Caki2 (cell line): ENCODE measurements around the gene SNRPA1. TPM values are rescaled to one million over a fixed set of nuclear protein-coding genes. Genes with fewer than 3 reads are reported as not detected.
A peak's percentile ranks its signal among the peaks of the same experiment; 100 is the strongest.

Experiments used
- DNase-seq: peaks from one replicate; pipeline ENCODE4 v3.0.0-alpha.2; 2015; ENCODE audit warnings: low read depth
- in situ Hi-C: cut with HindIII; loops from 2 replicates; pipeline ENCODE4 v1.10.0; 2016; ENCODE audit warnings: low sequenced_read_pairs, low pct_unique_long_range_greater_than_20kb, mixed read lengths
- total RNA-seq: library from RNA; depleted of rRNA; stranded (reverse); fragments of >200 nt; shearing (Covaris generic); gene quantifications from 2 replicates; pipeline ENCODE4 v1.2.3, GENCODE V29; 2014; ENCODE audit warnings: low replicate concordance

Gene SNRPA1
- total RNA-seq, 1 experiment from 2014 or later = 46.7 TPM

DNA sequence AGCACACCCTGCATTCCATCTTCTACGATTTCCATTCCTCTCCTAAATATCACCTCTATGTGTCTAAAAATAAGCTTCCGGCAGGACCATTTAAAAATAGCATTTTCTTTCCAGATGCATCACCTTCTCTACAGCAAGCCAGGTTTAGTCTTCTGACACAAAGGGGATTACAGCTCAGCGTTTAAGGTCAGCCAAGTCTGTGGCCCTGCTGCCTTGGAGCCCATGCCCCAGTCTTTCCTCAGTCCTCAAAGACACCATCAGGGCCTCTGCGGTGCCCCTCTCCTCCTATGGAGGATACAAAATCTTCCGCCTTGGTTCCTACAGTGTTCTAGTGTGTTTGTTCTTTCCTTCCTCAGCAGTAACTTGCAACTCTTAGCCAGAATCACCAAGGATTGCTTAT is 21.5 kb downstream of the SNRPA1 start:
- in situ Hi-C loops = no loop called here
- DNase-seq = no peak

DNA sequence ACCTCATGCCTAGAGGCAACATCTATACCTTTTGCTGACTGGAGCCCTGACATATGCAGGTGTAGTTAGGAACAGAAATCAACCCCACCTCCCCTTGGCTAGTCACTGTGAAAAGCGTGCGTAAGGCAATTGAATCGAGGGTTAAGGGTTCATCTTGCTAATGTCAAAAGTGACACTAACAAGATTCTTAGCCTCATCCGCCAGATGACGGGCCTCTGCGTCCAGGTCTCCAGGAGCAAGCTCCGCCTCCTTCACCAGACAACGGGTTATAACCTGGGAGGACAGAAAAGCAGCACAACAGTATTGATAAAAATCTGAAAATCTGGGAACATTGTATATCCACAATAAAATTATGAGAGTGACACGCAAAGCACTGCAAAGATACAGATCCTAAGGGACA is 22.5 kb downstream of the SNRPA1 start:
- DNase-seq = no peak
- in situ Hi-C loops = no loop called here

DNA sequence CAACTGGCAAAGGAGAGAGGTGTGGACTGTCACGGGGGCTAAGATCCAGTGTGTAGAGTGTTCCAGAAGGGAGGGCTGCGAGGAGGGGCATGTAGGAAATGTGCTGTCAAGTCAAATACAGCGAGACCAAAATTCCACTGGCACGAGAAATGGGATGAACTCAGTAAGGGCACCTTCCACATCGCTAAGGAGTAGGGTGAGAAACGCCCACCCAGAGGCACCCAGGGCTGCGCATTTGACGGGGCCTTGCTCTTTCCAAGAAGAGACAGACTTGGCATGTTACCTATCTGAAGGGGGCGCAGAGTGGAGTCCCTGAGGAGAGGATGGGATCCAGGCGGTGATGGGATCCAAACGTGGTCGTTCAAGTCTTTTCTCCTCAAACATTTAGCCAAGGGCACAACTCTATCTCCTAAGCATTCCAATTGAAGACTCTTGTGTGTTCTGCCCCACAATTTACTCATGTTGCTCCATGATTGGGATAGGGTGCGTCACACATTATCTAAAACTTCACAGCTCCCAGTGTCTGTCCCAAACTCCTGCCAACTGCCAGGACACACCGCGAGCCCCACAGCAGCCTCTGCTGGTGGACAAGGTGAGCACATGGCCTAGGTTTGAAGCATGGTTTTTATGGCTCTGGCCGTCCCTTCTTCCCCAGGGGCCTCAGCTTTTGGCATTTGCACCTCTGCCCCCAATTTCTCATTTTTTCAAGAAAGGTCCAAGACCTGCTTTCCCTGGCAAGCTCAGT is 25.4 kb downstream of the SNRPA1 start:
- in situ Hi-C loops = no loop called here
- no peak for DNase-seq

DNA sequence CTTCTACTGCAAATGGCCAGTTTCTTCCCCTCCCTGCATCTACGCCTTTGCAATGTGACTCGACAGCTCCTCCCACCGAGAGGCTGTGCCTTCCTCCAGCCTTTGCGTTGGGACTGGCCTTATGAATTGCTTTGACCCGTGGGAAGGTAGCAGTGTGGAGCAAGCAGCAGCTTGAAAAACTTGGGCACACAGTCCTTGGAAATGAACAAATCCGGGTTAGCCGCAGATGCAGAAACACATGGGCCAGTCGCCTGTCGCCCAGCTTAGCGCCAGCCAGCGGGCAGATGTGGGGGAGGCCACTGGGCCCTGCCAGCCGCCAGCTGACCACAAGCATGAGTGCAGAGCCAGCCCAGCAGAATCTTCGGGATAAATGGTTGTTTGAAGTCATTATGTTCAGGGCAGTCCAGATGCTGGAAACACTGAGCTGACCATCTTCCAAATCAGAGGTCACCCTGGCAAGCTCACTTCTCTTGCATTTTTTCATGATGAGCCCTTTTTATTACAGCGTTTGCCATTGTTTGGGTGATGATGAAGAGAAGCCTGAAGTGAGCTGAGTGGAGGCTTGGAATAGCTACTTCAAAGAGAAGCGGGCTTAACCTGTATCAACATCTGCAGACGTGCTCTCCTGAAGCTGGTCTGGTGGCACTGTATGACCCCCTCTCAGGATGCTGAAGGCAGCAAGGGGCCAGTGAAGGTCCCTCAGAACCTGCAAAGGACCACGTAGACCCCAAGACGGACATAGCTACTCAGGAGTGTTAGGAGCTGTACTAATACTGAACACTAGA is 27.5 kb downstream of the SNRPA1 start:
- DNase-seq = no peak
- in situ Hi-C loops = no loop called here

DNA sequence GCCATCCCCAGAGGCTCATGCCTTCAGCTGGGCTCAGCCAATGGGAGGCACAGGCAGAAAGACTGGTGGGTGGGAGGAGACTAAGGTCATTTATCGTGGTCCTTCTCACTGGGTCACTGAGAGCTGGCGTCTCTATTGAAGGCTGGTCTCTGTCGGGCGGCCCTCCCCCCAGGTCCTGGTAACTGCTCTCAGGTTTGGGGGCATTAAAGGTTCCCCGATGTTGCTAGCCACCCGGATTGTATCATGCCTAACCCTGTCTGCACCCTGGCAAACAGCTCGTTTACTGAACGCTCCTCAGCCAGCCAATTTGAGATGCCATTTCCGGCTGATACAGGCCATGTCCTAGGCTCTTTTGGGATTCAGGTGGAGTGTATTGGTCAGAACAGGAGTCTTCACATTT is 28.3 kb downstream of the SNRPA1 start:
- DNase-seq = no peak
- in situ Hi-C loops = no loop called here

DNA sequence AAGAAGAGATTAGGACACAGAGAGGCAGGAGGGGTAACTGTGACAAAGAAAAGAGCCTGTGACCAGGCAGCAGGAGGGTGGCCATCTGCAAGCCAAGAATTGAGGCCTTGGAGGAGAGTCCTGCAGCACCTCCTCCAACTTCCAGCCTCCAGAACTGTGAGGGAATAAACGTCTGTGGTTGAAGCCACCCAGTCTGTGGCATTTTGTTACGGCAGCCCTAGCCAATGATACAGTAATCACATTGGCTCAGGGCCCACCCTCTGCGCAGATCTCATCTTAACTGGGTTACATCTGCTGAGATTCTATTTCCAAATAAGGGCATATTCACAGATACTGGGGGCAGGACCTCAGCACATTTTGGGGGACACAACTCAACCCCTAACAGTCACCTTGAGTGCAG is 29.0 kb downstream of the SNRPA1 start:
- DNase-seq = no peak
- in situ Hi-C loops = no loop called here

DNA sequence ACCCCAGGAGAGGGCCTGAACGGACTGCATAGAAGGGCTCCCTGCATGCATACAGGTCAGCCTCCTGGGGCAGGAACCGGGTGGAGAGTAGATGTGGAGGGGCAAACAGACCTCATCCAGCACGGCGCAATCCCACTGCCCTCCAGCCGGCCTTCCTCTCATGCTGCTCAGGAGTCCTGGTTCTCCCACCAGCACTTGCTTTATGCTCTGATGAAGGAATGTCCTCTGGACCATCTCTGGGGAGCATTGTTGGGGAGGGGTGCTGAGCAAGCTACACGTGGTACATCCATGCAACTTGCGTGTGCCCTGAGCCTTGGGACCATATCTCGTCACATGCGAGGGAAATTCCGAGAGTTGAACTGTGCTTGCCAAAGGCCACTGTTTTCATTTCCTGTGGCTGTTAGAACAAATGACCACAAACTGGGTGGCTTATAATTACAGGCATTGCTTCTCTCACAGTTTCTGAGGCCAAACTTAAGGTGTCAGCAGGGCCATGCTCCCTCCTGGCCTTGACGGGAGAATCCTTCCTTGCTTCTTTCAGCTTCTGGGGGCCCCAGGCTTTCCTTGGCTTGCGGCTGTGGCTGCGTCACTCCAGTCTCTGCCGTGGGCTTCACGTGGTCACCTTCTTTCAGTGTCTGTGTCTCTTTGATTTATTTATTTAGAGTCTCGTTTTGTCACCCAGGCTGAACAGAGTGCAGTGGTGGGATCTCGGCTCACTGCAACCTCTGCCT is 30.0 kb downstream of the SNRPA1 start:
- in situ Hi-C loops = no loop called here
- DNase-seq = no peak

DNA sequence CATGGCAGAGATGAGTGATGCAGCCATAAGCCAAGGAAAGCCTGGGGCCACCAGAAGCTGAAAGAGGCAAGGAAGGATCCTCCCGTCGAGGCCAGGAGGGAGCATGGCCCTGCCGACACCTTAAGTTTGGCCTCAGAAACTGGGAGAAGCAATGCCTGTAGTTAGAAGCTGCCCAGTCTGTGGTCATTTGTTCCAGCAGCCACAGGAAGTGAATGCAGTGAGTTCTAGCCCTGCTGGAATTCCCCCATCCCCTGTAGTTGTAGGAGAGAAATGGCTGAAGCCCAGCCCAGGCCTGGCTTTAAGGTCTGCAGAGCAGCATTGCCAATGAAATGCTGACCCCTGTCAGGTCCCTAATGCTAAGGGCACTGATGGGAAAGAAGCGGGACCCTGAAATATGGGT is 31.0 kb downstream of the SNRPA1 start:
- in situ Hi-C loops = no loop called here
- DNase-seq = no peak

DNA sequence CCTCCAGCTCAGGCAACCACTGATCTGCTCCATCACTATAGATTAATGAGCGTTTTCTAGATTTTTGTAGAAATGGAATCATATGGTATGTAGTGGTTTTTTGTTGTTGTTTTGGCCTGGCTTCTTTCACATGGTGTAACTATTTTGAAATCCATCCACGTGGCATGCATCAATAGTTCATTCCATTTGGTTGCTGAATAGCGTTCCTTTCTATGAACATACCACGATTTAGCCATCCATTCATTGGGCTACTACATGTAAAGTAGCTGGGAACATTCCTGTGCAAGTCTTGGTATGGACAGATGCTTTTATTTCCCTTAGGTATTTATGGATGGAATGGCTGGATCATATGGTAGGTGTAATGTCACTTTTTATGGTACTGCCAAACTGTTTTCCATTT is 32.5 kb downstream of the SNRPA1 start:
- in situ Hi-C loops = no loop called here
- no peak for DNase-seq

DNA sequence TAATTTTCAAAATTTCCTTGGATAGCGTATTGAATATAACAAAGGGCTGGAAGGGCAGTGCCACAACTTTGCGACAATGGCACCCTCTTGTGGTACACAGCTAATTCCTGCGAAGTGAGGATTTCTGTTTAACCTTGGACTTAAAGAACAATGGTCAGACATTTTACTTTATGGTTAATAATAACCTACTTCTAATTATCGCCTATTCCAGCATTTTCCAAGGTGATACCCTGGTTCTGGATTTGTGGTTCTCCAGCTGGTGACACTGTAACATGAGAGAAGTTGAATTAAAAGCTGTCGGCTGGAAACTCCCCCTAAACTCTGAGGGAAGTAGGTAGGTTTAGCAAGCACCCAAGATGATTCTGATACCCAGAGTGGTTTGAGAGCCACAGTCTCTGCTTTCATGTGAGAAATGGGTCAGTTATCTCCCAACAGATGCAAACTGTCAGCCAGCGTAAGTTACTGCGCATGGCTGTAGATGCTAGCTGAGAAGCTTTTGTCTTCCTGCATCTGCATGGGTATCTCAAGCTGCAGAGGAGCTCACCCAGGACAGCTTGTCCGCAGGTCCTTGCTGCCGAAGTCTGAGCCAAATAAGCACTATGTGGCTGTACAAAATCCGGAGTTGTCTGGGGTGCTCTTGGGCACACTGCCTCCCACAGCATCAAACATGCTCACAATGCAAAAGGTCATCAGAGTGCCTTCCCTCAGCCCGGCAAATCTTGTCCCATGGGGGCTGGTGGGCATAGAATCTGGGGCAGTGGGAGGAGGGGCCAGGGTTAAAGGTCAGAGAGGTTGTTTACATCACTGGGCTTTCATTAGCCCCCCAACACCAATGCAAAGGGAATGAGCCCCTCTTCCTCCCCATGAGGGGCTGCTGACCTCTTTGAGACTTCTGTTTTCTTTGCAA is 36.6 kb downstream of the SNRPA1 start:
- in situ Hi-C loops = no loop called here
- DNase-seq = peak; percentile 37

DNA sequence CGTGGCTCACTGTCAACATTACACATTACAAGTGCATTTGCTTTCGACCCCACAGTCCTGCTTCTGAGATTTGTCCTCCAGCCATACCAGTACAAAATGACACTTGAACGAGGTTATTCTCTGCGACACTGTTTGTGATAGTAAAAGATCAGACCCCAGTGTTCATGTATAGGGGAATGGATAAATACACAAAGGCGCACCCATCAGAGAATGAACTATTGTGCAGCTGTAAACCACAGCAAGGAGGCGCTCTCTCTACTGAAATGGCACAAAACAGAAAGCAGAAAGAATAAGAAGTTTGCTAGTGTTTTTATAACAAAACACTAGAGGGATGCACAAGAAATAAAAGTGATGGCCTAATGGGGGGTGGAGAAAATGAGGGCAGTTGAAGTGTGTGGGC is 38.3 kb downstream of the SNRPA1 start:
- no peak for DNase-seq
- in situ Hi-C loops = no loop called here

DNA sequence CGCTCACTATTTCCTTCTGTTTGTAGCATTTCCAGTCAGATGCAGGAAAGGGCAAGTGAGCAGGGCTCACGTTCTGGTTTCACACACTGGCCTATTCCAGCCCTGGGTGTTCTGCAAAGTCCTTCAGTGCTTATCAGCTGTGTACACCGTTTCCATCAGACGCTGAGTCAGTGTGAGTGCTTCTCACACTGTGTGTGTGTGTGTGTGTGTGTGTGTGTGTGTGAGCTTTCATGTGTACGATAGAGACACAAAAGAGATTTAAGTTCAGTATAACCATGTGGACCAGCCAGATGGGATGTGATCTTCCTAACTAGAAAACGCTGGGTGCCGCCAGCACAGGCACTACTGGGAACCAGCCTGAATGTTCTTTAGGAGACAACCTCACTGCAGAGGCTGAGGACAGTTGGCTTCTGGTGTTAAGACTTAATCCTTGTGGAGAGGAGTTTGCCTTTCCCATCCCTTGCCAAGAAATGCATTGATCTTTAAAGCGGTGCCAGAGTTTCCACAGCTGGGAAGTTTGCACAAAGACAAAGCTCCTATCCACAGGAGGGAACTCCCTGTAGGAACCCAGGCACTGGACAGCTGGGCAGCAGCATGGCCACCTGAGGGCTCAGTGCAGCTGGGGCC is 39.3 kb downstream of the SNRPA1 start:
- in situ Hi-C loops = no loop called here
- no peak for DNase-seq

DNA sequence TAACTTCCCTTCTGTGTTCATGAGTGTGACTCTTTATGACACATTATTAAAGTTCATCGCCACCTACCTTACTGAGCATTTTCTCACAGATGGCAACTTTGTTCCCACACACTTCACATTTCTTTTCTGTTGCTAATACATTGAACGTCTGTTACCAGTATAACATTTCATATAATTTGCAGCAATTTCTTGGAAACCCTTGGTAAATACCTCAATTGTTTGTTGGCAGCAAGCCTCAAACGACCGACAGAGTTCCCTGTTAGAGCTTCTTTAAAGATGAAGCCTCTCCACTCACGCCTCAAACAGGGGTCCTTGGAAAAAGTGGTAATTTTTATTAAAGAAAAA is 40.0 kb downstream of the SNRPA1 start:
- in situ Hi-C loops = no loop called here

DNA sequence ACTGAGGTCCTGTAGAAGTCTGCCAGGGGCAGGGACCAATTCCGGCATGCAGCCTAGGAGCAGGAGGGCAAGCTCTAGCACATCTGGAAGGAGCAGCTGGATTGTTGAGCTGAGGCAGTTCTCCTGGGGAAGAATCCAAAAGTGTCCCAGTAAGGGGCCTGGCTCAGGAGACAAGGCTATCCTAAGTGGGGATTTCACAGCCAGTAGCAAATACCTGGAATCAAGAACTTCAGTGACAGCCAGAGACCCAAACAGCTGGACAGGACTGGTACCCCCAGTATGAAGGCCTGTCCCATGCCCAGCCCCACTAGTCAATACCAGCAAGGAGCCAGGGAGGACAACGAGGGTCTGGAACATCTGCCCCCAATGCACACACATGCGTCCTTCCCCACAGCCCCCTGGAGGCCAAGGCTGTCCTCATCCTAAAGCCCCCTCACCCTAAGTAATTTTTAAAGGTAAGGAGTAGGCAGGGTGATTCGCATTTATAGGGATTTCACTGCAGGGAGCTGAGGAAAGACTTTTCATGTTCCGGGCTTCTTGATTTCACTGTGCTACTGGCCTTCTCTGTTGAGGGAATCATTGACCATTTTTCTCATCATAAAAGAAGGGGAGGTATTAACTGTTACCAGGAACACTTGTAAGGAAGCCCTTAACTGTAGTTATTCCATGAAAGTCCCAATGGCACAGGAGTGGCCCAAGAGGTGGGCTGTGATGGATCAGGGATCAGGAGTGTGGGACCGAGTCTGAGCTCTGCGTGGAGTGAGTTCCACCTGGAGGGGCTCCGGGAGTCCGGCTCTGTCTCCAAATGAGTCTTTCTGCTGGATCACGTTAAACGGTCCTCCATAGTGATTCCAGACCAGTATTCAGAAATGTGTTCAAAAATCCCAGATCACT is 40.6 kb downstream of the SNRPA1 start:
- in situ Hi-C loops = no loop called here
- no peak for DNase-seq

More for the DNA sequence above, 40.0 kb downstream of the SNRPA1 start:
- no peak for DNase-seq

DNA sequence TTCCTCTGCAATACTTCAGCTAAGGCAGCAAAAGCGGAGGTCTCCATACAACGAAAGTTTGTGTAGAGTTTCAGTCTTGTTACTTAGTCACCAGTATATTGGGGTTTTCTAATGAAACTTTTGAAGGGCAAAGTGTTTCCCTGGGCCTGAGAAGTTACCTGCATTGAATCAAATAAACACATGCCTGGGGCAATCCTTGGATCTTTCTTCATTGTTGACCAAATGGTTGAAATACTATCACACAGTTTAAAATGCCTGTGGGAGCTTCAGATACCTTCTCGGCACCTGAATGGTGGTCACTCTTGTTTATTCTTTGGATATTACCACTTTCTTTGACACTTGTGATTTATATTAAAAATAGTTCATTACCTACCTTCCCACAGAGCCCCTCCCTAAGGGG is 42.2 kb downstream of the SNRPA1 start:
- no peak for DNase-seq
- in situ Hi-C loops = no loop called here

DNA sequence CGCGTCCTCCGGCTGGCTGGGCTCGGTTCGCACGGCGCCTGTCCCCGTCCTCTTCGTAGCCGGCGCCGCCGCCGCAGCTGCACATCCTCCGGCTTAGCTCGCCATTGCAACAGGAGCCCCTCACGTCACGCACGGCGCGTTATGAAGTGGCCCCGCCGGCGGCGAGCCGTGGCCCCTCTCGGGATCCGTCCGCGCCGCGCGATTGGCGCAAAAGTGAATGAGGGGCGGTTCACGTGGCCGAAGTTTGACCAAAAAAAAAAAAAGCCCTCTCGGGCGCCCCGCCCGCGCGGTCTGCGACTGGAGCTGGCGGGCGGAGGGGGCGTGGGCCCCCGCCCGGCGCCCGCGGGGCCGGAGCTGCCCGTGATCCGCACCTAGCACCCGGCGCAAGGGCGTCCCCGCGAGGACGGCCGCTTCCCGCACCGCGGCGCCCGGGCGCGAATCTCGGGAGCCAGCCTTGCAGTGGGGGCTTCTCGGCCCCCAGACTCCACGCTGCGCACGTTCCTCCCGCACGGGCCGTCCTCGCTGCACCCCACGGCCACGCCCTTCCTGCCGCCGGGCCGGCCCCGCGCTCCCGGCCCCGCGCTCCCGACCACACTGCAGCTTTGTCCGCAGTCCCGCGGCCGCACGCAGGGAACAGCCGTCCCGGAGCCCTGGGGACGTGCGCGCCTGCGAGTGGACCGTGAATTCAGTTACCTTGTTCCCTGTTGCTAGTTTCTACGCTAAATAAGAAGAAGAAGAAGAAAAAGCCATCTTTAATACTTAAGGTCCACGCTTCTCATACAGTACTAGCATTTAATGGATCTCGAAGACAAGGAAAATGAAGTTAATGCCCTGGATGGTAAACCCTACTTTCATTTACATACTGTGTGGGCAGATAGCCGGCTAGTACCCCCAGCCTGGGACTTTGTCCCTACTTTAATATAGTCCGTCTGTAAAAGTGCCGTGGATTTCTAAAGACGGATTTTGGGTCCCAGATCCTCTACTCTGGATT is 42.9 kb downstream of the SNRPA1 start, which contains the start of gene CHSY1:
TSS of gene CHSY1 (minus strand) at position 219 of the 991 bp plus-strand sequence. CDS start 592 bp downstream, outside the sequence.
- DNase-seq = peak; percentile 91
- in situ Hi-C loops = no loop called here
